ENCODE results near the gene PYY.

The PYY gene

DNA sequence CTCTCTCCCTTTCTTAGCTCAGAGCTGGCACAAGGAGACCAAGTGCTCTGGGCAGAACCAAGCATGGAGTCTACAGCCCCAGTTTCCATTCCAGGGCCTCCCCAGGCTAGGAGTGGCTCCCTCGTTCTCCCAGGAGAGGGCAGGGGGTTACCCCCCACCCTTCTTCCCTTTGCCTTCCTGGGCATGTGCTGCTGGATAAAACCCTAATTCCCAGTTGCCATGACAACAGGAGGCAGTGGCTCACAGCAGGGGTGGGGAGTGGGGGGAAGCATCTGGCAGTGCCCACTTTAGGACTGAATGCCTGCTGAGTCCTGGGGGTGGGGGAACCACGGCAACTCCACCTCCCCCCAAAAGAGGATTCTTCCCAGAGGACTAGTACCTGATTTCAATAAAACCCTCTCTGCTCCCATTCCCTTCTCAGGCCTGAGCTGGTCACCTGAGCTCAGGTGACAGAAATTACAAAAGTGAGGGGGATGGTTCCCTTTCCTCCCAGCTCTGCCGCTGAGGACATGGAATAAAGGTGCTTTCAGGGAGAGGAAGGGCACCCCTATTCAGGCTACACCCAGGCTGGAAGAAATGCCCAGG is 48.2 kb downstream of the PYY start:
- no peak for DNase-seq (ENCODE audit: low read depth)
- H3K4me3 ChIP-seq (ENCODE audit: control insufficient read depth, low read depth, low read length) = no peak overlapping the region
- TF ChIP-seq, protein P1, sequence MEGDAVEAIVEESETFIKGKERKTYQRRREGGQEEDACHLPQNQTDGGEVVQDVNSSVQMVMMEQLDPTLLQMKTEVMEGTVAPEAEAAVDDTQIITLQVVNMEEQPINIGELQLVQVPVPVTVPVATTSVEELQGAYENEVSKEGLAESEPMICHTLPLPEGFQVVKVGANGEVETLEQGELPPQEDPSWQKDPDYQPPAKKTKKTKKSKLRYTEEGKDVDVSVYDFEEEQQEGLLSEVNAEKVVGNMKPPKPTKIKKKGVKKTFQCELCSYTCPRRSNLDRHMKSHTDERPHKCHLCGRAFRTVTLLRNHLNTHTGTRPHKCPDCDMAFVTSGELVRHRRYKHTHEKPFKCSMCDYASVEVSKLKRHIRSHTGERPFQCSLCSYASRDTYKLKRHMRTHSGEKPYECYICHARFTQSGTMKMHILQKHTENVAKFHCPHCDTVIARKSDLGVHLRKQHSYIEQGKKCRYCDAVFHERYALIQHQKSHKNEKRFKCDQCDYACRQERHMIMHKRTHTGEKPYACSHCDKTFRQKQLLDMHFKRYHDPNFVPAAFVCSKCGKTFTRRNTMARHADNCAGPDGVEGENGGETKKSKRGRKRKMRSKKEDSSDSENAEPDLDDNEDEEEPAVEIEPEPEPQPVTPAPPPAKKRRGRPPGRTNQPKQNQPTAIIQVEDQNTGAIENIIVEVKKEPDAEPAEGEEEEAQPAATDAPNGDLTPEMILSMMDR (IDR thresholded peaks at IDR 0.05; ENCODE audit: control insufficient read depth, insufficient read depth, low read depth, low read length, missing control alignments) = no peak

All from AG09309 (cell line).